Naive B cell (primary cell): ENCODE measurements around the gene ST3GAL3. TPM values are rescaled to one million over a fixed set of nuclear protein-coding genes. Genes with fewer than 3 reads are reported as not detected.

Experiments used
- ATAC-seq, 2 donors: fragments of 150-1000 bp; cut with Tn5 transposase; 2 replicates each; pipeline ENCODE4 v1.10.0; 2021; ENCODE audit warnings: low read depth in 2 of 2, mild to moderate bottlenecking in 2 of 2, moderate library complexity in 2 of 2
- DNase-seq: peaks from one replicate; pipeline ENCODE4 v3.0.0; 2022
- H3K27ac Mint-ChIP-seq, 6 donors: one replicate each; pipeline ENCODE4 v1.8.0; 2020 to 2022; ENCODE audit warnings: mild to moderate bottlenecking in 6 of 6, mixed read lengths in 6 of 6, moderate library complexity in 5 of 6, inconsistent platforms in 2 of 6
- H3K27me3 Mint-ChIP-seq, 3 donors: one replicate each; pipeline ENCODE4 v1.8.0; 2021 to 2022; ENCODE audit warnings: mixed read lengths in 3 of 3, mild to moderate bottlenecking in 1 of 3
- H3K36me3 Mint-ChIP-seq, 2 donors: one replicate each; pipeline ENCODE4 v1.8.0; 2020 to 2022; ENCODE audit warnings: mixed read lengths in 2 of 2, inconsistent platforms in 1 of 2, mild to moderate bottlenecking in 1 of 2
- H3K4me1 Mint-ChIP-seq, 3 donors: one replicate each; pipeline ENCODE4 v1.8.0; 2020 to 2022; ENCODE audit warnings: mixed read lengths in 3 of 3, inconsistent platforms in 1 of 3, mild to moderate bottlenecking in 1 of 3, moderate library complexity in 1 of 3
- H3K4me3 Mint-ChIP-seq, 8 donors: one replicate each; pipeline ENCODE4 v1.8.0; 2020 to 2022; ENCODE audit warnings: mild to moderate bottlenecking in 8 of 8, mixed read lengths in 8 of 8, moderate library complexity in 8 of 8, inconsistent platforms in 2 of 8
- H3K9me3 Mint-ChIP-seq, 7 donors: one replicate each; pipeline ENCODE4 v1.8.0; 2020 to 2022; ENCODE audit warnings: mixed read lengths in 7 of 7, mild to moderate bottlenecking in 5 of 7, inconsistent platforms in 2 of 7, moderate library complexity in 1 of 7
- polyA plus RNA-seq, 6 donors: library from polyadenylated mRNA; unstranded; fragments of 300-500 nt; fragmentation: Illumina TruSeq; gene quantifications; one replicate each; pipeline ENCODE4 v1.2.3, GENCODE V29; 2021; ENCODE audit warnings: low read depth in 6 of 6

Gene ST3GAL3
- polyA plus RNA-seq, 6 donors from 2014 or later: 7.9 to 16.1 (median 9.8) TPM

DNA sequence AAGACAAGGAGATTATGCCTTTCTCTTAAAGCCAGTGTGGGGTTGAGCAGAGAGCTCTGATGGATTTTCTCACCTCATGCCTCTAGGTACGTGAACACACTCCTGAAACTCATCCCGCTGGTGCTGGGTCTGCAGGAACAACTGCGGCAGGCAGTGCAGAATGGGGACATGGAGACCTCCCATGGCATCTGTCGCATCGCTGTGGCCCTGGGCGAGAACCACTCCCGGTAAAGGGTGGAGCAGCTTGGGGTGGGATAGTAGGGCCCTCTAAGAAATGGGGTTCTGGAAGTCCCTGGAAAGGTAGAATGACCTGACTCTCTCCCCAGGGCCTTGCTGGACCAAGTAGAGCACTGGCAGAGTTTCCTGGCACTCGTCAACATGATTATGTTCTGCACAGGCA, 248.9 kb downstream of the ST3GAL3 start:
- peaks cover 0 to 14% (median 0%) of the 10 kb centered on the region in 3 donors for H3K4me1 Mint-ChIP-seq
- H3K27me3 Mint-ChIP-seq: no peaks in the 10 kb centered on the region
- H3K27ac Mint-ChIP-seq: no peak overlapping the region
- no peaks in the 10 kb centered on the region for H3K9me3 Mint-ChIP-seq
- ATAC-seq (no peak), DNase-seq (no peak)
- peaks cover 0 to 22% of the 10 kb centered on the region in 2 donors for H3K36me3 Mint-ChIP-seq
- no peak overlapping the region for H3K4me3 Mint-ChIP-seq

DNA sequence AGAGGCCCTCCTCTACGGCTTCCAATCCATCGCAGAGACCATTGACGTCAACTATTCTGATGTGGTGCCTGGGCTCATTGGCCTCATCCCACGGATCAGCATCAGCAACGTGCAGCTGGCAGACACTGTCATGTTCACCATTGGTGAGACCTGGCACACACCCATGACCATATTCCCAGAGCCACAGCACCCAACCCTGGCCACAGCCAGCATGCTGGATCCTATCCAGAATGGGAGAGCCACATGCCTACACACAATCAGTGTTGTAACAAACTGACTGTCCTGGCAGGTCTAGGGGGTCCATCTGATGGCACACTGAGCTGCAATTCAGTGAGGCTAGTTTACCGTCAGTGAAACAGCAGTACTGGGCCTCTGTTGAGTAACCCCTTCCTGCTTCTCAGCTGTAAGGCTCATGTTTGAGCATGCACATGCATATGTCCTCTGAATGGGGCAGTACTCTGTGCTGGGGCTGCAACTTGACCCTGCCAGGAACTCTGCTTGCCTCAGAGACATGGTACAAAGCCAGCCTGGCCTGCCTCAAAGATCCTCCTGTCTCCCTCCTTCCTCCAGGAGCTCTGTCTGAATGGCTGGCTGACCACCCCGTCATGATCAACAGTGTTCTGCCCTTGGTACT, 250.2 kb downstream of the ST3GAL3 start:
- H3K27ac Mint-ChIP-seq: no peak overlapping the region

DNA sequence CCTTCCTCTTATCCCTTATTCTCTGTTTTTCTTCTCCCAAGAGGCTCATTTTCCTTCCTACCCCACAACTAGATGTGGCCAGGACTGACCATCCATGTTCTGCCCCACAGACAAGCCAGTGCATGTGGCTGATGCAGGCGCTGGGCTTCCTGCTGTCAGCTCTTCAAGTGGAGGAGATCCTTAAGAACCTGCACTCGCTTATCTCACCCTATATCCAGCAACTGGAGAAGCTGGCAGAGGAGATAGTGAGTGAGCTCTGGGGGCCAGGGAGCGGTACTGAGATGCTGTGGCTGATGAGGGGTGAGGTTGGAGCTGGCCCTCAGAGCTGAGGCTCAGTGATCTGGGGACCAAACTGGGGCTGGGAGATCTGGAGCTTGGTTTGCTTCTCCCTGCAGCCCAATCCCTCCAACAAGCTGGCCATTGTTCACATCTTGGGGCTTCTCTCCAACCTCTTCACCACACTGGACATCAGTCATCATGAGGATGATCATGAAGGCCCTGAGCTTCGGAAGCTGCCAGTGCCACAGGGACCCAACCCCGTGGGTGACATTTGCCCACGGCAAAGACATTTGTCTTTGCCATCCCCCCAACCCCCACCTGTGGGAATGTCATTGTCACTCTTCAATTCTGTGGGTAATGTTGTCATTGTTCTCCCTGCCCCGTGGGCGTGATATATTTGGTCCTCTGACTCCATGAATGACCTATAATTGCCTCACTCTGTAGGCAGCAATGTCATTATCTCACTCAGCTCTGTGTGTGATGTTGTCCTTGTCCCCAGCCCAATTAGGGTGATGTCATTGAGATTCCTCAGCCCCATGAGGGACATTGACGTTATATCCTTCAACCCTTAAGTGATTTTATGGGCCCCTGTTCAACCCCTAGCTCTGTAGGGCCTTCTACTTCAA, 251.3 kb downstream of the ST3GAL3 start:
- H3K4me3 Mint-ChIP-seq: no peak overlapping the region

More for the DNA sequence above, 250.2 kb downstream of the ST3GAL3 start:
- DNase-seq (no peak), ATAC-seq (no peak)
- Mint-ChIP-seq H3K27me3 (no peaks in the 10 kb centered on the region), H3K9me3 (no peaks in the 10 kb centered on the region), H3K36me3 (peaks cover 0 to 27% of the 10 kb centered on the region in 2 donors), H3K4me3 (no peak overlapping the region), H3K4me1 (peaks cover 0 to 9% (median 0%) of the 10 kb centered on the region in 3 donors)

DNA sequence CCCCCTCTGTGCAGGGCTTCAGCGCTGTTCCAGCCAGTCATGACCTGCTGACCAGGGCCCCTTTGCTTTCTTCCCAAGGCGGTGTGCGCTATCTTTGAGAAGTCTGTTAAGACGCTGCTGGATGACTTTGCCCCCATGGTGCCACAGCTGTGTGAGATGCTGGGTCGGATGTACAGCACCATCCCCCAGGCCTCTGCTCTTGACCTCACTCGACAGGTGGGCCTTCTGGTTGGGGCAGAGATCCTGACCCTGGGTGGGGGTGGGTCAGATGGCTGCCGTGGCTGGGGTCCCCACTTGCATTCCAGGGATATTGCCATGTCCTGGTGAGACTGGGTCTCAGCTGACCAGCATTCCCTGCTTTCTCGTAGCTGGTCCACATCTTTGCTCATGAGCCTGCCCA, 253.5 kb downstream of the ST3GAL3 start:
- no peak for ATAC-seq
- H3K36me3 Mint-ChIP-seq: peaks cover 0 to 30% of the 10 kb centered on the region in 2 donors
- H3K27ac Mint-ChIP-seq: no peak overlapping the region

More for the DNA sequence above, 251.3 kb downstream of the ST3GAL3 start:
- ATAC-seq: no peak
- peak overlapping the region in 1 of 6 donors; percentile 22 for H3K27ac Mint-ChIP-seq
- H3K27me3 Mint-ChIP-seq: no peaks in the 10 kb centered on the region
- DNase-seq: no peak
- H3K4me1 Mint-ChIP-seq: peaks cover 0 to 9% (median 0%) of the 10 kb centered on the region in 3 donors
- H3K9me3 Mint-ChIP-seq: no peaks in the 10 kb centered on the region
- H3K36me3 Mint-ChIP-seq: peaks cover 0 to 30% of the 10 kb centered on the region in 2 donors

DNA sequence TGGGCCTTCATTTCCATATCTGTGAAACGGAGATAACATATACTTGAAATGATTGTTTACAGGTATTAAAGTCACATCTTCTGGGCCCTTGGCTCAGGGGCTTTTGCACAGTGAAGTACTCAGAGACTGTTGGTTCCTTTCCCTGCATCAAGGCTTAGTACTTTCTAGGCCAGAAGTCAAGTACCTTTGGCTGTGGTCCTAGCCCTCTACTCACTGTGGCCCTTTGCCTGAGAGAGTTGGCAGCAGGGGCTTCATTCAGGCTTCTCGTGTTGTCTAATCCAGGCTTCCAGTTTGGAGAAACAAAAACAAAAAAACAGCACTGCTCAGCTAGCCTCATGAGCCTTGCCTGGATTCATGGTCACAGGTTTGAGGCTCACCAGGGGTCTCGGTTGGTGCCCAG, 254.4 kb downstream of the ST3GAL3 start:
- Mint-ChIP-seq H3K4me1 (no peaks in the 10 kb centered on the region), H3K36me3 (peaks cover 0 to 30% of the 10 kb centered on the region in 2 donors), H3K4me3 (no peak overlapping the region), H3K27me3 (no peaks in the 10 kb centered on the region), H3K9me3 (no peaks in the 10 kb centered on the region), H3K27ac (no peak overlapping the region)
- DNase-seq: no peak
- ATAC-seq: no peak

More for the DNA sequence above, 253.5 kb downstream of the ST3GAL3 start:
- no peaks in the 10 kb centered on the region for H3K4me1 Mint-ChIP-seq
- no peak overlapping the region for H3K4me3 Mint-ChIP-seq
- DNase-seq: no peak
- H3K9me3 Mint-ChIP-seq: no peaks in the 10 kb centered on the region
- H3K27me3 Mint-ChIP-seq: no peaks in the 10 kb centered on the region

DNA sequence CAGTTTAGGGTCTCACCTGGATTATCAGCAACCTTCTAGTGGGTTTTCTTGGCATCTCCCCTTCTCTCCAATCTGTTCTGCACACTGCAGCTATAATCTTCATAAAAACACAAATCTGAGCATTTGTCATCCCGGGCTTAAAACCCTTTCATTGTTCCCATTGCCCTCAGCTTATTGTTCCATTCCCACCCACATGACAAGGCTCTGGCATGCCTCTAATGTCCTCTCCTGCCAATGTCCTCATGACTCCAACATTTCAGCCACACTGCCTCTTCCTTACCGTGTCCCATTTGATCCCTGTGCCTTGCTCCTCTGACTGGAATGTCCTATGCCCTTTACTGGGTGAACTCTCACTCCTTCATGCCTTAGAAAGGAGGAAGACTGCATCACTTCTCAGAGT, 255.0 kb downstream of the ST3GAL3 start:
- DNase-seq: no peak

DNA sequence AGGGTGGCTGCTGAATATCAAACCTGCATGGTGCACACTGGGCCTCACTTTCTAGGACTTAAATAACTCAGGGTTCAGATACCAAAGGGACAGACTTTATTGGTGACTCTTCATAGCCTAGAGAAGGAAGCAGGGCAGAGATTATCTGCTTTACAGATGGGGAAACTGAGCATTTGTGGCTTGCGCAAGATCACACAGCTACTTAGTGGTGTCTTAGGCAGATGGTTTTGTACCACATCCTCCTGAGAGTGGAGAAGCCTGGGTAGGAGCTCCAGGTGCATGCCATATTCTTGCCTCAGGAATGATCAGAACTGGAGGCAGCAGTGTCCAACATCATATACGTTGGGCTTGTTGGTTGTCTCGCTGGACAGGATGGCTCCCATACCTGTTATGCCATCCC, 255.7 kb downstream of the ST3GAL3 start:
- peaks cover 0 to 3% (median 0%) of the 10 kb centered on the region in 3 donors for H3K4me1 Mint-ChIP-seq
- no peaks in the 10 kb centered on the region for H3K27me3 Mint-ChIP-seq
- ATAC-seq: no peak
- no peak overlapping the region for H3K27ac Mint-ChIP-seq
- H3K36me3 Mint-ChIP-seq: peaks cover 0 to 22% of the 10 kb centered on the region in 2 donors
- H3K4me3 Mint-ChIP-seq: no peak overlapping the region
- no peak for DNase-seq
- no peaks in the 10 kb centered on the region for H3K9me3 Mint-ChIP-seq

More for the DNA sequence above, 255.0 kb downstream of the ST3GAL3 start:
- no peak for ATAC-seq
- Mint-ChIP-seq H3K27me3 (no peaks in the 10 kb centered on the region), H3K4me3 (no peak overlapping the region), H3K9me3 (no peaks in the 10 kb centered on the region), H3K36me3 (peaks cover 0 to 27% of the 10 kb centered on the region in 2 donors), H3K4me1 (no peaks in the 10 kb centered on the region), H3K27ac (no peak overlapping the region)

DNA sequence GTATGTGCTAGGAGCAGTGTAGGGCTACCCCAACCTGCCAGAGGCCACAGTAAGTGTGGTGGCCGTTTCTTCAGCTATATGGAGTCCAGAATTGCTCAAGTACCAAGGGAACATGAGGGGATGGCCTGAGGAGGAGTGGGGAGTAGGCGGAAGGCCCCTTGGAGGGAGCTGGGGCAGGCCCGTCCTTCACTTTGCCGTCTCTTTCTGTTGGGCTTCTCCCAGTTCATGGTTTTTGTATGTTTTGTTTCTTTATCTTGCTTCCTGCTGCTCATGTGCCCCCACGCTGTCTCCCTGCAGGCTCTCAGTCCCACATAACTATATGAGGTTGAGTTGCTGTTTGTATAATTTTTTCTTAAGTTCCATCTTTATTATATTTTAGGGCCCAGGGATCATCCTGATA, 256.6 kb downstream of the ST3GAL3 start:
- Mint-ChIP-seq H3K9me3 (no peaks in the 10 kb centered on the region), H3K27me3 (no peaks in the 10 kb centered on the region), H3K27ac (no peak overlapping the region), H3K36me3 (peaks cover 0 to 13% of the 10 kb centered on the region in 2 donors), H3K4me3 (no peak overlapping the region), H3K4me1 (peaks cover 0 to 4% (median 0%) of the 10 kb centered on the region in 3 donors)
- DNase-seq (no peak), ATAC-seq (no peak)

DNA sequence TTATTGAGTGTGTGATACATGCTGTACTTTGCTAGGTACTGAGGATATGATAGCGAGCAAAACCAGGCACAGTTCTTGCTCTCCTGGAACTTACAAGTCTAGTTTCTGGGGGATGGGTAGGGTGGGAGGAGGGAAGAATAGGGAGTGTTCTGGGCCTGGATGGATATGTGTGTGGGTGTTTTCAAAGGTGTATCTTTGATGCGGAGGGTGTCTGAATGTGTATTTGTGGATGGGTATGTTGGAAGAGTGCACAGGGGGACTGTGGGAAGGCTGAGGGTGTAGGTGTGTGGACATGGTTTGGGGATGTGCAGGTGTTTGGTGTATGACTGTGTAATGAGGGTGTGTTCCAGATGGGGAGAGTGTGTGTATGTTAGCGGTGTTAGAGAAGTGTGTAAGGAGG, 258.0 kb downstream of the ST3GAL3 start:
- no peak for DNase-seq
- H3K27ac Mint-ChIP-seq: no peak overlapping the region
- peaks cover 11 to 14% (median 13%) of the 10 kb centered on the region in 3 donors for H3K4me1 Mint-ChIP-seq
- H3K27me3 Mint-ChIP-seq: no peaks in the 10 kb centered on the region
- ATAC-seq: no peak
- no peaks in the 10 kb centered on the region for H3K9me3 Mint-ChIP-seq
- H3K36me3 Mint-ChIP-seq: peaks cover 0 to 9% of the 10 kb centered on the region in 2 donors
- H3K4me3 Mint-ChIP-seq: no peak overlapping the region

DNA sequence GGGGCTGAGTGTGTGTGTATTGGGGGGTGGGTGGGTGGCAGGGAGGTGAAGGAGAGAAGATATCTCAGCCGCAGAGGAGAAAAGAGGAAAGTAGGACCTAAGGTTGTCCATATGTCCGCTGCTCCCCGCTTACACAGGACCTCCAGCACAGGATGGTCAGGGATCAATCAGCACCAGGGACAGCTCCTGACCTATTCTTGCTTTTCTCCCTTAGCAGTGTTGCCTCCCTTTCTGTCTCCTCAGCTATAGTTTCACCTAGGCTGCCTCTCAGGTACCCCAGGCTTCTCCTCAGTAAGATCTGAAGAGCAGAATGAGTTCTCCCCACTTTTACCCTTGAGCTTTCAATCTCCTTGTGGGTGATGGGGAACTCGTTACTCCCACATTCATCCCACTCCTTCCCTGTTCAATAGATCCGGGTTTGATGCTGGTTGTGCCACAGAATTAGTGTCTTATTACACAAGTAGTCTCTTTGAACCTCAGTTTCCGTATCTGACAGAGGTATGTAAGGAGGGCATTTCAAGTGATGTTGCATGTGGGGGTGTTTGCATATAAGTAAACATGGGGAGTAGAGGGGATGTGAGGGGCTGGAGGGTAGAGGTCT, 261.1 kb downstream of the ST3GAL3 start:
- DNase-seq (no peak), ATAC-seq (no peak)
- Mint-ChIP-seq H3K4me3 (peak overlapping the region in 2 of 8 donors; percentile 3 to 28), H3K27me3 (no peaks in the 10 kb centered on the region), H3K36me3 (no peaks in the 10 kb centered on the region), H3K9me3 (no peaks in the 10 kb centered on the region), H3K4me1 (peaks cover 24 to 29% (median 26%) of the 10 kb centered on the region in 3 donors), H3K27ac (no peak overlapping the region)

DNA sequence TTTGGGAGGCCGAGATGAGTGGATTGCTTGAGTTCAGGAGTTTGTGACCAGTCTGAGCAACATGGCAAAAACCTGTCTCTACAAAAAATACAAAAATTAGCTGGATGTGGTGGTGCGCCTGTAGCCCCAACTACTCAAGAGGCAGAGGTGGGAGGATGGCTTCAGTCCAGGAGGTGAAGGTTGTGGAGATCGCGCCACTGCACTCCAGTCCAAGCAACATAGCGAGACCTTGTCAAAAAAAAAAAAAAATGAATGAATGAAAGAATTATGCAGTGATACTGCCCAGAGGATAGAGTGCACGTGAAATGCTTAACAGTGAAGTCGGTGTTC, 262.0 kb downstream of the ST3GAL3 start:
- DNase-seq: no peak
- ATAC-seq: no peak
- H3K36me3 Mint-ChIP-seq: no peaks in the 10 kb centered on the region
- peaks cover 32 to 38% (median 35%) of the 10 kb centered on the region in 3 donors for H3K4me1 Mint-ChIP-seq
- H3K4me3 Mint-ChIP-seq: peak overlapping the region; percentile 89 to 98 (median 96)
- H3K9me3 Mint-ChIP-seq: no peaks in the 10 kb centered on the region
- peak overlapping the region in 4 of 6 donors; percentile 4 to 77 (median 58) for H3K27ac Mint-ChIP-seq
- no peaks in the 10 kb centered on the region for H3K27me3 Mint-ChIP-seq

DNA sequence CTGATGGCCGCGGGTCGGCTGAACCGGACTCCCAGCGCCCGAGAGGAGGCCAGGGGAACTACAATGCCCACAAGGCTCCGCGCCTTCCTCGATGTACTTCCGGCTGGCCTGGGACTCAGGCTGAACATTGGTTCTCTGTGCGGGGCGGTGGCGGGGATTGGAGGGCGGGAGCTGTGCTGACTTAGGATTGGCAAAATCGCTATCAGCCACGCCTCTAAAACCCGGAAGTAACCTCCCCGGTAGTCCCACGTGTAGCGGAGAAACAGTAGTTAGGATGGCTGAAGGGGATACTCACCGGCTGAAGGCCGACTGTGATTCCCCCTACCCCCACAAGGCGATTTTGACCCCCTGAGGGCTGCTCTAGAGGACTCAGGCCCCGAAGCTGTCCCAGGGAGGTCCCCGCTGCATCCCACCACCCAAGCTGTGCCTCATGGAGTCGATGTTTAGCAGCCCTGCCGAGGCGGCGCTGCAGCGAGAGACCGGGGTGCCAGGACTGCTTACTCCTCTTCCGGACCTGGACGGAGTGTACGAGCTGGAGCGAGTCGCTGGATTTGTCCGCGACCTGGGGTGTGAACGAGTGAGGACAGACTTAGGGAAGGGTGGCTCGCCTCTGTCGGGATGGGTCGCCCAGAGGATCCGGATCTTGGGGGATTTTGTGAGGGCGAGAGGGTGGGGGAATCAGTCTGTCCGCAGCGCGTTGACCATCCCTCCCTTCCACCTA, 262.6 kb downstream of the ST3GAL3 start, which contains the start of gene DPH2:
TSS of gene DPH2 (plus strand) at position 265 of the 721 bp plus-strand sequence. CDS start at position 431, 166 bp downstream.
- Mint-ChIP-seq H3K4me3 (peak within 1 kb of the TSS; percentile 89 to 98 (median 96)), H3K9me3 (no peaks in the 10 kb centered on the region), H3K27ac (peak within 1 kb of the TSS; percentile 52 to 92 (median 71)), H3K4me1 (peaks cover 33 to 39% (median 37%) of the 10 kb centered on the region in 3 donors), H3K27me3 (no peaks in the 10 kb centered on the region), H3K36me3 (no peaks in the 10 kb centered on the region)
- peak; percentile 85 to 86 for ATAC-seq
- peak; percentile 91 for DNase-seq

DNA sequence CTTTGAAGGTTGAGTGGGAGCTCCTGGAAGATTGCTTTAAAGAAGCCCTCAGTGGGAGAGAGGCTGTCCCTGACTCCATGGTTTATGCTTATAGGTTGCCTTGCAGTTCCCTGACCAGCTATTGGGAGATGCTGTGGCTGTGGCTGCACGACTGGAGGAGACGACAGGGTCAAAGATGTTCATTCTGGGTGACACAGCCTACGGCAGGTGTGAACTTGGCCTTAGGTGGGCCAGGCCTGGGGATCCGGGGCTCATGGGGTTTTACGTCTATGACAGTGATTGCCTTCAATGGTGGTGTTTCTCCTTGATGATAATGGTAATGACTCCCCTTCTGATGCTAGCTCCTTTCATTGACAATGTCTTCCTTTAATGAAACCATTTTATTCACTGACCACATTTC, 263.2 kb downstream of the ST3GAL3 start:
- no peak for ATAC-seq
- Mint-ChIP-seq H3K36me3 (no peaks in the 10 kb centered on the region), H3K27me3 (no peaks in the 10 kb centered on the region), H3K27ac (peak overlapping the region in 4 of 6 donors; percentile 11 to 92 (median 76)), H3K4me3 (peak overlapping the region; percentile 89 to 98 (median 96)), H3K4me1 (peaks cover 34 to 41% (median 40%) of the 10 kb centered on the region in 3 donors), H3K9me3 (no peaks in the 10 kb centered on the region)
- DNase-seq: no peak
